Chondrocyte (in vitro differentiated cells): ENCODE measurements around the gene MACROH2A1. TPM values are rescaled to one million over a fixed set of nuclear protein-coding genes. Genes with fewer than 3 reads are reported as not detected.

Source experiments
- DNase-seq: peaks from one replicate; pipeline ENCODE4 v3.0.0; 2021; ENCODE audit warnings: mixed read lengths, low spot score
- H3K27ac Mint-ChIP-seq: one replicate; pipeline ENCODE4 v1.8.0; 2021; ENCODE audit warnings: mild to moderate bottlenecking, moderate library complexity, mixed read lengths; ENCODE audit not compliant: unreplicated experiment
- H3K27me3 Mint-ChIP-seq: 2 replicates; pipeline ENCODE4 v1.8.0; 2021; ENCODE audit warnings: low read depth, mixed read lengths
- H3K36me3 Mint-ChIP-seq: 2 replicates; pipeline ENCODE4 v1.8.0; 2021; ENCODE audit warnings: low read depth, mixed read lengths
- H3K4me1 Mint-ChIP-seq: 2 replicates; pipeline ENCODE4 v1.8.0; 2021; ENCODE audit warnings: low read depth, mild to moderate bottlenecking, mixed read lengths
- H3K4me3 Mint-ChIP-seq: one replicate; pipeline ENCODE4 v1.8.0; 2021; ENCODE audit warnings: mild to moderate bottlenecking, moderate library complexity, mixed read lengths; ENCODE audit not compliant: unreplicated experiment
- H3K9me3 Mint-ChIP-seq: 2 replicates; pipeline ENCODE4 v1.8.0; 2021; ENCODE audit warnings: low read depth, mixed read lengths
- total RNA-seq: library from RNA; stranded (reverse); gene quantifications from 3 replicates; pipeline ENCODE4 v1.2.1, GENCODE V29; 2021
- TF ChIP-seq, protein P1 (sequence below): fragments of 200-600 bp; sonication (generic); IDR thresholded peaks from 2 replicates; pipeline ENCODE4 v1.5.0; 2021; ENCODE audit warnings: antibody characterized with exemption, mild to moderate bottlenecking, moderate library complexity

Gene MACROH2A1
- total RNA-seq, 1 donor from 2014 or later, result 100 TPM

DNA sequence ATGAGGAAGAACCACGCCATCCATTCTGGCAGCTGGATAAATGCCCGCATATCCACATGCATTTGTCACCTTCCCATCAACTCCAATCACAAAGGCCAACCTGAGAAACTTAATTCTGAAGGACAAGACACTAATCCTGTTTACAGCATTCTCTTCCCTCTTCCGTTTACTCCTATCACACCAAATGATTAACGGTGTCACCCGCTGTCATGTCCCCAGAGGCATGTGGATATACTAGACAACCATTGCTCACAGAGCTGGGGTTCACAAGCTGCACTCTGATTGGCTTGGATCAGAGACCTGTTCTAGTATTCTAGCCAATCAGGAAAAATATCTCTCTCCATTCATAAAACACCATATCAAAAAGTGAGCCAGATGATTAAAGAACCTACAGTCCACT is 3.6 kb downstream of the MACROH2A1 start:
- Mint-ChIP-seq H3K27ac (no peak overlapping the region), H3K4me1 (peaks cover 86% of the 10 kb centered on the region), H3K4me3 (no peak overlapping the region)

DNA sequence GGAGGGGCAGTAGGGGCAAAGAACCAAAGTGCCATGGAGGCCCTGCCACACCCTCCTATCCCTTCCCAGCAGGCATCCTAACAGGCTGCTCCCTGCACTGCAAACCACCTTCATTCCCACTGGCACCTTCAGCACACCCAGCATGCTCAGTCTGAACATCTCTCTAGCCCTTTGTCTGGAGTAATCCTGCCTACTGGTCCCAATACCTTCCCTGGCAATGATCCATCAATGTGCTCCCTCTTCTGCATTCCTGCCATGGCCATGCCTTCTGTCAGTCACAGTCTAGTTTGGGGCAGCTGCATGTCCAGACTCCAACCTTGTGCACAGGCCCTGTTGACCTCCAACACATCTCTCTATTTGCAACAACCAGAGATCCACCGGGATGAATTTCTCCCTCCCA is 4.9 kb downstream of the MACROH2A1 start:
- Mint-ChIP-seq H3K36me3 (no peaks in the 10 kb centered on the region), H3K9me3 (no peaks in the 10 kb centered on the region), H3K27ac (no peak overlapping the region), H3K4me3 (no peak overlapping the region), H3K27me3 (no peaks in the 10 kb centered on the region), H3K4me1 (peaks cover 85% of the 10 kb centered on the region)
- no peak for DNase-seq
- TF ChIP-seq, protein P1, sequence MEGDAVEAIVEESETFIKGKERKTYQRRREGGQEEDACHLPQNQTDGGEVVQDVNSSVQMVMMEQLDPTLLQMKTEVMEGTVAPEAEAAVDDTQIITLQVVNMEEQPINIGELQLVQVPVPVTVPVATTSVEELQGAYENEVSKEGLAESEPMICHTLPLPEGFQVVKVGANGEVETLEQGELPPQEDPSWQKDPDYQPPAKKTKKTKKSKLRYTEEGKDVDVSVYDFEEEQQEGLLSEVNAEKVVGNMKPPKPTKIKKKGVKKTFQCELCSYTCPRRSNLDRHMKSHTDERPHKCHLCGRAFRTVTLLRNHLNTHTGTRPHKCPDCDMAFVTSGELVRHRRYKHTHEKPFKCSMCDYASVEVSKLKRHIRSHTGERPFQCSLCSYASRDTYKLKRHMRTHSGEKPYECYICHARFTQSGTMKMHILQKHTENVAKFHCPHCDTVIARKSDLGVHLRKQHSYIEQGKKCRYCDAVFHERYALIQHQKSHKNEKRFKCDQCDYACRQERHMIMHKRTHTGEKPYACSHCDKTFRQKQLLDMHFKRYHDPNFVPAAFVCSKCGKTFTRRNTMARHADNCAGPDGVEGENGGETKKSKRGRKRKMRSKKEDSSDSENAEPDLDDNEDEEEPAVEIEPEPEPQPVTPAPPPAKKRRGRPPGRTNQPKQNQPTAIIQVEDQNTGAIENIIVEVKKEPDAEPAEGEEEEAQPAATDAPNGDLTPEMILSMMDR, result no peak

More for the DNA sequence above, 3.6 kb downstream of the MACROH2A1 start:
- TF ChIP-seq, protein P1, result no peak
- no peaks in the 10 kb centered on the region for H3K36me3 Mint-ChIP-seq
- H3K9me3 Mint-ChIP-seq, result no peaks in the 10 kb centered on the region
- no peaks in the 10 kb centered on the region for H3K27me3 Mint-ChIP-seq
- no peak for DNase-seq

DNA sequence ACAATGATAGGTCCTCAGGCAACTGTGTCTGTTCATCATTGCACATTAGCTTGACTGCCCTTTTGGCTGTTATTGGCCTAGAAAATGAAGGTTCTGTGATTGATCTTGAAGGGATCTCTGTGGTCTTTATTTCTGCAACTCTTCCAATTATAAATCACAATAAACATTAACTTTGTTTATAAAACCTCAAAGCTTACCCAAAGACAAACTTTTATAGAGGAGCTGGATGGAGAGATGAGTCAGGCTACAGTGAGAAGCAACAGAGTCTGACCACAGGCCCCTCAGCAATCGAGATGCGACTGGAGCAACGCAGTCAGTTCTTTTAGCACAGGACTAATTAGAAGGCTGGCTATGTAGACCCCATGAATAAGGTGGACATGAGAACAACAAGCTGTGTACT is 5.3 kb downstream of the MACROH2A1 start:
- Mint-ChIP-seq H3K27me3 (no peaks in the 10 kb centered on the region), H3K27ac (no peak overlapping the region), H3K4me3 (no peak overlapping the region), H3K9me3 (no peaks in the 10 kb centered on the region), H3K36me3 (no peaks in the 10 kb centered on the region), H3K4me1 (peaks cover 85% of the 10 kb centered on the region)
- DNase-seq, result no peak
- TF ChIP-seq, protein P1, result no peak

DNA sequence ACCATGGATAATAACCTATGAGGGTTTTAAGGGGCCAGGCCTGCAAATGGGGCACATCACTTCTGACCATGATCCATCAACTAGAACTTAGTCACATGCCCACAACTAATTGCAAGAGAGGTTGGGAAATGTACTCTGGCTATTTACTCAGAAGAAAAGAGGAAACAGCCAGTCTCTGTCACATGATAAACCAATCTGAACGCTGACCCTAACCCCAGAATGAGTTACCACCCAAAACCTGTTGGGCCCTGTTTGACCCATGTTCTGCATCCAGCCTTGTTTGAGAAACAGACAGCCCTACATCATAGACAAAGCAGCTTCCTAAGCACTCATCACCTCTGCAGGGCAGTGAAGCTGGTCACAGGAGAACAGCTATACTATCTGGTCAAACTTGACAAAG is 5.8 kb downstream of the MACROH2A1 start:
- Mint-ChIP-seq H3K9me3 (no peaks in the 10 kb centered on the region), H3K27ac (no peak overlapping the region), H3K4me3 (no peak overlapping the region), H3K27me3 (no peaks in the 10 kb centered on the region), H3K4me1 (peaks cover 88% of the 10 kb centered on the region), H3K36me3 (peaks cover 3% of the 10 kb centered on the region)
- TF ChIP-seq, protein P1, result no peak
- no peak for DNase-seq

DNA sequence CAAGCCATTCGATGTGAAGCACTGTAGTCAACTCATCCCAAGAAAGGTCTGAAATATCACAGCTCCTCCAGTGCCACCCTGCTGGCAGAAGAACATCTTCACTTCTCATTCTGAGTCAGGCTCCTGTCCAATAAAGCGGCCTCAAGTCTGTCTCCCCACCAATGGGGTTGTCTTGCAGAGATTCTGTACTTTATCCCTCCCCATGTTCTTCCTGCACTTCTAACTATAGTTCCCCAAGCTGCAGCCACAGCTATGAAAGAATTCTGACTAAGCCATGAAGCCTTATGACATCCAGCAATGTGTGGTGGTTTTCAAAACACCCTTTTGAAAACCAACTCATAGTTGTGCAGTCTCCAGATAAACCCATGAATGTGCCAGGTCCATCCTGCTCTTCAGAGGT is 6.8 kb downstream of the MACROH2A1 start:
- Mint-ChIP-seq H3K27me3 (no peaks in the 10 kb centered on the region), H3K27ac (peak overlapping the region; percentile 97)
- DNase-seq, result no peak

More for the DNA sequence above, 6.8 kb downstream of the MACROH2A1 start:
- peak overlapping the region; percentile 8 for H3K4me3 Mint-ChIP-seq
- H3K36me3 Mint-ChIP-seq, result peaks cover 4% of the 10 kb centered on the region
- H3K4me1 Mint-ChIP-seq, result peaks cover 86% of the 10 kb centered on the region
- no peaks in the 10 kb centered on the region for H3K9me3 Mint-ChIP-seq
- TF ChIP-seq, protein P1, result no peak
